AG04449 (cell line): ENCODE data around the gene DMPK.

Experiments used
- CTCF ChIA-PET: fragments of 350-600 bp; formaldehyde crosslinking; extraction: SDS; loops from one replicate; lab custom pipeline; 2021; ENCODE audit warnings: antibody characterized with exemption; lab: Yijun Ruan, JAX
- POLR2A ChIA-PET: fragments of 400-600, 350-600 bp; formaldehyde crosslinking; extraction: SDS; loops from one replicate; lab custom pipeline; 2020; ENCODE audit warnings: antibody characterized with exemption, inconsistent platforms; lab: Yijun Ruan, JAX
- DNase-seq: peaks from one replicate; pipeline ENCODE4 v3.0.0-alpha.2; 2010; ENCODE audit warnings: low read depth, low spot score
- H3K4me3 ChIP-seq: 2 replicates; pipeline ENCODE4 v1.5.1; 2011; ENCODE audit warnings: low read depth, mild to moderate bottlenecking, control low read depth, low read length
- TF ChIP-seq, protein P1 (sequence below): IDR thresholded peaks from one replicate; pipeline ENCODE4 v1.5.1; 2011; ENCODE audit warnings: mild to moderate bottlenecking, moderate library complexity, low read length, control low read depth, inconsistent platforms; ENCODE audit not compliant: insufficient read depth; ENCODE audit errors: missing control alignments

DMPK gene, protein sequence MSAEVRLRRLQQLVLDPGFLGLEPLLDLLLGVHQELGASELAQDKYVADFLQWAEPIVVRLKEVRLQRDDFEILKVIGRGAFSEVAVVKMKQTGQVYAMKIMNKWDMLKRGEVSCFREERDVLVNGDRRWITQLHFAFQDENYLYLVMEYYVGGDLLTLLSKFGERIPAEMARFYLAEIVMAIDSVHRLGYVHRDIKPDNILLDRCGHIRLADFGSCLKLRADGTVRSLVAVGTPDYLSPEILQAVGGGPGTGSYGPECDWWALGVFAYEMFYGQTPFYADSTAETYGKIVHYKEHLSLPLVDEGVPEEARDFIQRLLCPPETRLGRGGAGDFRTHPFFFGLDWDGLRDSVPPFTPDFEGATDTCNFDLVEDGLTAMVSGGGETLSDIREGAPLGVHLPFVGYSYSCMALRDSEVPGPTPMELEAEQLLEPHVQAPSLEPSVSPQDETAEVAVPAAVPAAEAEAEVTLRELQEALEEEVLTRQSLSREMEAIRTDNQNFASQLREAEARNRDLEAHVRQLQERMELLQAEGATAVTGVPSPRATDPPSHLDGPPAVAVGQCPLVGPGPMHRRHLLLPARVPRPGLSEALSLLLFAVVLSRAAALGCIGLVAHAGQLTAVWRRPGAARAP

DNA sequence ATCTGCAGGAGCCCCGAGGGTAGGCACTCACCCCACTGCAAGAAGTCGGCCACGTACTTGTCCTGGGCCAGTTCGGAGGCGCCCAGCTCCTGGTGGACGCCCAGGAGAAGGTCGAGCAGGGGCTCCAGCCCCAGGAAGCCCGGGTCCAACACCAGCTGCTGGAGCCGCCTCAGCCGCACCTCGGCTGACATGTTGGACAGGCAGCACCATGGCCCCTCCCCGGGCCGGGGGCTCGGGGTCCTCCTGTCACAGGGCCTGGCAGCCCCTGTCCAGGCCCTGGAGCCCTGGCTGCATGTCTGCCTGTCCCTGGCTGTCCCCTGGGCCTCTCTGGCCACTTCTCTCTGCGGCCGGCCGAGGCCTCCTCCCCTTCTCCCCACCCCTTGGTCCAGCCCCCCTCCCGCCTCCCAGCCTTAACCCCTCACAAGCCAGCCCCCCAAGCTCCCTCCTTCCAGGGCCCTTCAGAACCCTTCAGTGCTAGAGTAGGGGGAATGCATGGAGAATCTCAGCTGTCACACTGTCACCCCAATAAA lies at the start of gene DMPK:
Gene DMPK (minus strand): TSS at position 329 of the 530 bp plus-strand sequence. CDS start 138 bp downstream, at position 191.
- no peak for DNase-seq
- ChIA-PET POLR2A (interaction anchor here (0.6 to 3.4 kb wide), 10 partner anchors 9 to 103 kb away, joined by 3 to 65 read pairs (median 5); partner anchors contain the start of genes DMWD, IRF2BP1 and SIX5), CTCF (interaction anchor here (0.8 to 4.2 kb wide), 12 partner anchors 9 to 295 kb away, joined by 3 to 46 read pairs (median 4); partner anchors contain the start of genes DMWD and SIX5)
- peak within 1 kb of the TSS; percentile 61 for H3K4me3 ChIP-seq
- TF ChIP-seq, protein P1, sequence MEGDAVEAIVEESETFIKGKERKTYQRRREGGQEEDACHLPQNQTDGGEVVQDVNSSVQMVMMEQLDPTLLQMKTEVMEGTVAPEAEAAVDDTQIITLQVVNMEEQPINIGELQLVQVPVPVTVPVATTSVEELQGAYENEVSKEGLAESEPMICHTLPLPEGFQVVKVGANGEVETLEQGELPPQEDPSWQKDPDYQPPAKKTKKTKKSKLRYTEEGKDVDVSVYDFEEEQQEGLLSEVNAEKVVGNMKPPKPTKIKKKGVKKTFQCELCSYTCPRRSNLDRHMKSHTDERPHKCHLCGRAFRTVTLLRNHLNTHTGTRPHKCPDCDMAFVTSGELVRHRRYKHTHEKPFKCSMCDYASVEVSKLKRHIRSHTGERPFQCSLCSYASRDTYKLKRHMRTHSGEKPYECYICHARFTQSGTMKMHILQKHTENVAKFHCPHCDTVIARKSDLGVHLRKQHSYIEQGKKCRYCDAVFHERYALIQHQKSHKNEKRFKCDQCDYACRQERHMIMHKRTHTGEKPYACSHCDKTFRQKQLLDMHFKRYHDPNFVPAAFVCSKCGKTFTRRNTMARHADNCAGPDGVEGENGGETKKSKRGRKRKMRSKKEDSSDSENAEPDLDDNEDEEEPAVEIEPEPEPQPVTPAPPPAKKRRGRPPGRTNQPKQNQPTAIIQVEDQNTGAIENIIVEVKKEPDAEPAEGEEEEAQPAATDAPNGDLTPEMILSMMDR = no peak

DNA sequence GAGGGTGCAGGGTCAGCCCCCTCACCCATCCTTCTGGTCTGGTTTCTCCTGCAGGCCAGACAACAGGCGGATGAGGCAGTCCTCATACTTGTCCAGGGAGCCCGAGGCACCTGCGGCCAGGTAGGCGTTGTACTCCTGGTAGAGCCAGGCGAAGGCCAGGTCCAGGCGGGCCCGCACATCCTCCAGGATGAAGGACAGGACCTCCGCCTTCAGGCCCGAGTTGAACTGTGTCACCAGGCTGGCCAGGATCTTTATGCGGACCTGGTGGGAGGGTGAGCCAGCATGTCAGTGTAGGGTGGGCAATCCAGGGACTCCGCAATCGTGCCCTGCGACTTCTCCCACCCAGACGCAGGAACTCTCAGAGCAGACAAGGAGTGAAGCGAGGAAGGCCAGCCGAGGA lies 46.7 kb upstream of the DMPK start:
- DNase-seq = no peak
- POLR2A ChIA-PET = interaction anchor here (0.5 kb wide), 1 partner anchor 60 kb away, joined by 4 read pairs; the partner anchor contains the start of gene SIX5
- TF ChIP-seq, protein P1 = no peak
- CTCF ChIA-PET = interaction anchor here (1.1 to 15.5 kb wide), 2 partner anchors 12 to 13 kb away, joined by 4 to 231 read pairs; partner anchors contain the start of gene RSPH6A
- H3K4me3 ChIP-seq = no peak overlapping the region

DNA sequence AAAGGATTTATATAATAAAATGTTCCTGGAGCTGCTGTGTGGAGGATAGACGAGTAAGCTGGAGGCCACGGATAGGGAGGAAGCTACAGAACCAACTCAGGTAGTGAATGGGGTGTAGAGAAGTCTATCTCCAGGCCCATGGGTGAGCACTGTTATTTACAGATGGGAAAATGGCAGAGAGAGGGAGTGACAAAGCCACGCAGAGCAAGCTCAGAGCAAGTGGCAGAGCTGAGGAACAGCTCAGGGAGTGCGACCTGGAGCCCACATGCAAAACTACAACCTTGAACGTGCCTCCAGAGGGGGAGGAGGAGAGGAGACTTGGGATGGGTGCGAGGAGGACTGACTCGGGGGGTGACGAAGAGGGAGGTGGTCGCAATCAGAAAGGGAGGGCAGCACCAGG lies 46.2 kb upstream of the DMPK start:
- POLR2A ChIA-PET = interaction anchor here (0.6 kb wide), 1 partner anchor 59 kb away, joined by 3 read pairs; no protein-coding TSS in a partner anchor
- TF ChIP-seq, protein P1 = no peak
- H3K4me3 ChIP-seq = no peak overlapping the region
- CTCF ChIA-PET = interaction anchor here (15.5 kb wide), 1 partner anchor 11 kb away, joined by 231 read pairs; the partner anchor contains the start of gene RSPH6A
- DNase-seq = no peak

DNA sequence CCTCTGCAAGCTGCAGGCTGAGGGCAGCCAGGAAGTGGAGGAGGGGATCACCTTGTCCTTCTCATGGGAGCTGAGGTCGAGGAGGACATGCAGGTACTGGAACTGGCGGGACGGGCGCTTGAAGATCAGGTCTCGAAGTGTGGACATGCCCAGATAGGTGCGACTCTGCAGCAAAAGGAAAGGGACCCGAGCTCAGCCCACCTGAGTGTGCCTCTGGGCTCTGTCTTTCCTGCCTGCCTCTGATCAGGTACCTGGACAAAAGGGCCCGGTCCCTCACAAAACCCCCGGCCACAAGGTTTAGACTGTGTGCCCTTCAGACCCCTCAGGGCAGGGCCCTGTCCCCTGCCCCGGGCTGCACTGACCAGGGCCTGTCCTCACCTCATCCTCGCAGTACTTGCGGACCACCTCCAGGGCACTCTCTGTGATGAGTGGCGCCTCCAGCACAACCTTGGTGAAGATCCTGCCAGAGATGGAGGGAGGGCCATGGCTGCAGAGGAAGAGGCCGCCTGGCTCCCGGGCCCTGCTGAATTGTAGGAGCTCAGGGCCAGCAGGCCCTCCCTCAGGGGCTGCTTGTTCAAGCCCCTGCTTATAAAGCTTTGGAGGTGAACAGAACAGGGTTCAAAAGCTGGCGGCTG lies 45.3 kb upstream of the DMPK start:
- no peak for DNase-seq
- TF ChIP-seq, protein P1 = no peak
- H3K4me3 ChIP-seq = no peak overlapping the region
- ChIA-PET POLR2A (interaction anchor here (0.6 kb wide), 1 partner anchor 58 kb away, joined by 3 read pairs; no protein-coding TSS in a partner anchor), CTCF (interaction anchor here (0.9 to 15.5 kb wide), 3 partner anchors 10 to 28 kb away, joined by 3 to 231 read pairs (median 3); partner anchors contain the start of gene RSPH6A)

DNA sequence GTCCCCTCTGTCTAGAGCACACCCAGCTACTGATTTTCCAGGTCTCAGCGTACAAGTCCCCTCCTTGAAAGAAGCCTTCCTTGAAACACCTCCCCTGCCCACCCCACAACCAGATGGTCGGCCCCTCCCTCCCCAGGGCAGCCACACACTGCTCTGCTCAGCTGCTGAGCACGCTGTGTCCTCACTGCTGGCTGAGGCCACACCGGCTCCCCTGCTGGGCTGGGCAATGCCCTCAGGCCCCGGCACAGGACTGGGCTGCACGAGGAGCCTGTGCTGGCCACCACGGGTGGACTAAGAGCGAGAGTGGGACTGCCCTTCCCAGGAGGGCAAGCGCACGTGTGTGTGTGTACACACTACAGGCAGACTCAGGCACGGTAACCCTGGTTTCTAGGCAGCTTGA lies 44.6 kb upstream of the DMPK start:
- ChIA-PET POLR2A (no interaction called here), CTCF (interaction anchor here (1.4 to 15.5 kb wide), 2 partner anchors 10 to 27 kb away, joined by 3 to 231 read pairs; partner anchors contain the start of gene RSPH6A)
- no peak for DNase-seq
- TF ChIP-seq, protein P1 = no peak
- H3K4me3 ChIP-seq = no peak overlapping the region
